ENCODE data around the gene GLOD5.
"Not testable (repeated sequence)": the region's sequence is repeated elsewhere in the genome, so short reads cannot be mapped to it uniquely, and the experiment has no call there.

GLOD5 gene

DNA sequence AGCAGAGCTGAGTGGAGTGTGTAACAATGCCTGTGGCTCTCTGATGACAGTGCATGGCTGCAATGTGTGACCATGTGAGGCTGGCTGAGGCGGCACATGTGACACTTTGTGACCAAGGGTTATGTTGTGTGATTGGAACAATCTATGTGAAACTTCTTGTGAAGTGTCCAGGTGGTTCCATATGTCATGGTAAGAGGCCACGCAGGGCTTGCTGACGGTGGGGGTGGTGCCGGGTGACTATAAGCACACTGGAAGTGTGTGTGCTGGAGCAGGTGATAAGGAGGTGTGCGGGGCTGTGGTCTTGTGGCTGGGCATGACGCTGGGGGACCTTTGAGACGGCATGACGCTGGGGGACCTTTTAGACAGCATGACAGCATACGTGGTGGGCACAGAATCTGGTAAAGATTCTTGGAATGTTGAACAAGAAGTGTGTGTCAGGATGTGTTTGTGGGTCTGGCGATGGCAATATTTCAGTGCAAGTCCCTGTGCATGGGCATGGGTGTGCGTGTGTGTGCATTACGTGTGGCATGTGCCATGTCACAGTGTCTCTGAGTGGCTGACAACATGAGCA, 32.9 kb downstream of the GLOD5 start:
- DNase-seq (ENCODE audit: low spot score) = no peak

DNA sequence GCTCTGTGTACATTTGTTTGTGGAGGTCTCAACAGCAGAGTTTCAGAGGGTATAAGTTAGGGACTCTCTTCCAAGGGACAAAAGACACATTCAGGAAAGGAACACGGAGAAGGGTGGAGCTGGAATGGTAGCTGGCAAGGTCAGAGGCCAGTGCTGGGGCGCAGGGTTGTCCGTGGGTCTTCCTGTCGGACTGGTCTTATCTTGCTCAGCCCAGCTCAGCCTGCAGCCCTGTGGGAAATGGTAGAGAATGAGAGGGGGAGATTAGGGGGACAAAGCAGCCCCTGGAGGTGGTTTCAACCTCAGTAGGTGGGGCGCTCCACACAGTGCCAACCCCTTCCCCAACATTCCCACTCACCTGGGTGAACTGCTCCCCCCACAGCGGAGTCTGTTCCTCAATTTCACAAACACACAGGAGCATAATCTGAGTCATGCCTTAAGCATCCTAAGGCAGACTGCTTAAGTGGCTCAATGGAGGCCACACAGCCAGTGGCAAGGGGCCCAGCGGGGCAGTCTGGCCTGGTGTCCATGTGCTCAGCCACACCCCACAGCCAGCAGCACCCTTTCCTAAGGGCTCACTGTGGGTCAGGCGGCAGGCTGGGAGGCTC, 33.5 kb downstream of the GLOD5 start:
- DNase-seq (ENCODE audit: low spot score) = no peak

DNA sequence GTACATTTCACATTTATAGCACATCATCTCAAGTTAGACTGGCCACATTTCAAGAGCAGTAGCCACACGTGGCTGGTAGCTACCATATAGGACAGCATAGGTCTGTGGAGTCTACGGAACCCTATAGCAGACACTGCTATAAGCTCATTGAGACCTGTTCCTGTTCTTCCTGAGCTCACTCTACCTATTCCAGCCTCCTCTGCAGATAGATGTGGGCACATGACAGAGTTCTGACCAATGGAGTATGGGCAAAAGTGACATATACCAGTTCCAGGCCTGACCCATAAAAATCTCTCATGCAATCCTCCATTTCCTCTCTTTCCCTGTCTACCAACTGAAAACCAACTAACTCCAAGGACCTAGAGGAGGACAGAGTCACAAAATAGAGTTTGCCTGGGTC, 36.8 kb downstream of the GLOD5 start:
- DNase-seq (ENCODE audit: low spot score) = no peak

DNA sequence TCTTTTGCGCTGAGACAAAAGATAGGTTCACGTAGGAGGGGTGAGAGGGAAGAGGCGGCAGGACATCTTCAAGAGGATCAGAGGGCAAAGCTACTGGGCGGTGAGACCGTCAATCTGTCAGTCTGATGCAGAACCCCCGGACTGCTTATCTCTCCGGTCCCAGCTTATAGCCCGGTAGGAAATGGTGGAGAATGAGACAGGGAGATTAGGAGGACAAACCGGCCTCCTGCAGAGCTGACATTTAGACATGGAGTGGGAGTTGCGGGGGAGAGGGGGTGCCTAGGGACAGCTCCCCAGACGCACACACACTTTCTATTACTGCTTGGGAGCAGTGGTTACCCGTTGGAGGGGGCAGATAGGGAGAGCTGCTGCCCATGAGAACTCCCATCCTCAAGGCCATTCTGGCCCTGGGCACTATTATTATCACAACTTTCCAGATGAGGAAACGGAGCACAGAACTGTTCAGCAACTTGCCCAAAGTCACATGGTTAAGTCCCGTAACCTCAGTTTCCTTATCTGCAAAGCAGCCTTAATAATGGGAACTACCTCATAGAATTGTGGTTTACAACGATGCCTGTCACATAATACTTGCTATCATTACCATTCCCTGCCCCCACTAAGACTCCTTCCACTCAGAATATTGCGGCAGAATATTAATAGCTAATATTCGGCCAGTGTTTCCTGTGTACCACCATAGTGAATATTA, 39.2 kb downstream of the GLOD5 start:
- no peak for DNase-seq (ENCODE audit: low spot score)

DNA sequence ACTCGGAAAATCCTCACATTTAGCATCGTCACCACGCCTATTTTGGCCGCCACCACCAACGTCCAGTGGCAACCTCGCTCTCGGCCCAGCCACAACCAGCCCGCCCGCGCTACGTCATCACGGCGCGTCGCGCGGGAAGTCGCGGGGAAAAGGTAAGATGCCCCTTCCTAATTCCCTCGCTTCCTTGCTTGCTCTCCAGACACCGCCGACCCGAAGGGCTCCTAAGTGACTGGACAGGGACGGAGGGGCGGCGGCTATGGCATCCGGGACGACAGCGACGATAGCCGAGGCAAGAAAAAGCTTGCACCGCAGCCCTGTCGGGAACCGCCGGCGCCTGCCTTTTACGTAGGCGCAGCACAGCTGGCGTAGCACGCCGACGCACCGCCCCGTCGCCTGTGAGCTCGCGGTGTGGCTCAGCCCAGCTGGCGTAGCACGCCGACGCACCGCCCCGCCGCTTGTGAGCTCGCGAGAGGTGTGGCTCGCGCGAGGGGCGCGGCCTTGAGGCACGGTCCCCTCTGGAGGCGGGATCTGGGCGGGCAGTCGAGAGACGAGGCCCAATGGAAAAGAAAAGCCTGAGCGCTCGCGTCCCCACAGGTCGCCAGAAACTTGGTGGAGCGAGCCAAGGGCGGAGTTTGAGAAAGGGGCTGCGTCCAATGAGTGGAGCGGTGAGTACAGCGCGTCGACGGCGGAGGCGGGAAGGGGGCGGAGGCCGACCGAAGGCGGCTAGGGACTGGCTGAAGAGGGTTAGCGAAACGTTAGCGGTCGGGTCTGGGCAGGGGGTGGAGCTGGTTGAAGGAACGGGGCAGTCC, 39.9 kb downstream of the GLOD5 start, which contains the start of gene HDAC6:
Gene HDAC6 (plus strand): TSS at position 788 of the 809 bp plus-strand sequence. CDS start 626 bp downstream, outside the sequence.
- DNase-seq (ENCODE audit: low spot score) = peak; percentile 92

DNA sequence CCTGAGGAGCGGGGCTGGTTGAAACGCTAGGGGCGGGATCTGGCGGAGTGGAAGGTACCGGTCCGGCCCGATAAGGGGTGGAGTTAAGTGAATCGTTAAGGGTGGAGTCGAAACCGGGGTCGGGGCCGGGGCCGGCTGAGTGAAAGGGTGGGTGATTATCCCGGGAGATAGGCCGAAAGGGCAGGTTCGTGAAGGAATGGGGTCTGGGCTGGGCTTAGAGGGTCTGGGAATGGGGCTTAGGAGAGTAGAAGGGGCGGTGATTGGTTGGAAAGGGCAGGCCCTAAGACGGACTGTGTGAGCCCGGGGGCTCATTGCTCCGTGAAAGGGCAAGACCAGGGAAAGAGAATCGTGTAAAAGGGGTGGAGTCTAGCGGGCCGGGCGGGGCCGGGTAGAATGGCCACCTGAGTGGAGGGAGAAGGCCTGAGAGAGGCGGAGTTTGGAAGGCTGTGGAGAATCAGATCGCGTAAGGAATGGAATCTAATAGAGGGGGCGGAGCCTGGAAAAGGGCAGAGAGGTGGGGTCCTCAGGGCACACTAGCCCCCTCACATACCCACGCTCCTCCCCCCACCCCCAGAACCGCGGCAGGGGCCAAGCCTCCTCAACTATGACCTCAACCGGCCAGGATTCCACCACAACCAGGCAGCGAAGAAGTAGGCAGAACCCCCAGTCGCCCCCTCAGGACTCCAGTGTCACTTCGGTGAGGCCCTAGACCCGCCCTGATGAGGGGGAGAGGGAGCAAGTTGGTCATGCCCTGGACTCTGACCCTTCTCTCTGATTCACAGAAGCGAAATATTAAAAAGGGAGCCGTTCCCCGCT, 40.8 kb downstream of the GLOD5 start:
- DNase-seq (ENCODE audit: low spot score) = peak; percentile 73

DNA sequence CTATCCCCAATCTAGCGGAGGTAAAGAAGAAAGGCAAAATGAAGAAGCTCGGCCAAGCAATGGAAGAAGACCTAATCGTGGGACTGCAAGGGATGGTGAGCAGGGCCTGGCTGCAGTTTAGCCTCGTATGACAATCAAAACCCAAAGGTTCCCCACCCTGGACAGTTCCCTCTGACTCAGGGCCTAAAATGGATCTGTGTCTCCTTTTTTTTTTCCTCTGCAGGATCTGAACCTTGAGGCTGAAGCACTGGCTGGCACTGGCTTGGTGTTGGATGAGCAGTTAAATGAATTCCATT, 41.3 kb downstream of the GLOD5 start:
- DNase-seq (ENCODE audit: low spot score) = no peak

DNA sequence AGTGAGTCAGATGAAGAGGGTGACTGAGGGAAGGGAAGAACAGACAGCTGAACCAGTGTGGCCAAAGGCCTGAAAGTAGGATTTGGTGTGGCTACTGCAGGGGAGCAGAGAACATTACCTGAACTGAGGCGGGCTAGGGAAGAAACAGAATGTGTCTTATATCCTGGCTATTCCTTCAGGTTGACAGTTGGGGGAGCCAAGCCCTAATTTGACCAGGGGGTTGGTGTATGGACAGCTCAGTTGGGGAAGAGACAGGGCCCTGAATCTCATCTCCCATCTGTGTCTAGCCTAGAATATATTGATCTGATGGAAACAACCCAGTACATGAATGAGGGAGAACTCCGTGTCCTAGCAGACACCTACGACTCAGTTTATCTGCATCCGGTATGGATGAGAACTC, 44.5 kb downstream of the GLOD5 start:
- DNase-seq (ENCODE audit: low spot score) = no peak

DNA sequence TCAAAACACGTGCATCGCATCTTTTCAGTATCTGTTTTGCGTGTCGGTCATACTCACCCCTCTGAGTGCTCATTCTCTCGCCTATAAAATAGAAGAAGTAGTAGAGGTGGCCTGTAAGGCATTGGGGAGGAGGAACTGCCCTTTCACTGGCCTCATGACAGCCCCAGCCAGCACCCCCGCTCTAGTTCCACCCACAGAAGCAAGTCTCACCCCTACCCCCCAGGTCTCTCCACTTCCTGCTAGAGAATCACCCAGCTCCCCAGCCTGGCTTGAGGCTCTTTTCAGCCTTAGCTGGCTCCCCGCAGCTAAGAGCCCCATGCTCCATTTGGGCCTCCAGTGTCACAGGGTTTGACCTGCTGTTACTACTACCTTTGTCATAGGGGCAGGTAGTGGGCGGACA, 52.1 kb downstream of the GLOD5 start:
- no peak for DNase-seq (ENCODE audit: low spot score)

DNA sequence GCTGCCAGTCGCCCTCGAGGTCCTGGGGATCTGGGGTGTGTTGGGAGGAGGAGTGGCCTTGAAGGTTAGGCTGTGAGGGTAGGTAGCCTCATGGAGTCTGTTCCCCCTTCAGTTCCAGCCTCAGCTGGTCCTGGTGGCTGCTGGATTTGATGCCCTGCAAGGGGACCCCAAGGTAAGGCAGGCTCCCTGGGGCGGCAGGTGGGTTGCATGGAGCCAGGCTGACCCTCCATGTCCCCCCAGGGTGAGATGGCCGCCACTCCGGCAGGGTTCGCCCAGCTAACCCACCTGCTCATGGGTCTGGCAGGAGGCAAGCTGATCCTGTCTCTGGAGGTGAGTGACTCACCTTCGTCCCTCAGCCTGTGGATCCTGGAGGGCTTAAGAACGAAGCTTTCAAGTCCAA, 53.2 kb downstream of the GLOD5 start:
- no peak for DNase-seq (ENCODE audit: low spot score)

DNA sequence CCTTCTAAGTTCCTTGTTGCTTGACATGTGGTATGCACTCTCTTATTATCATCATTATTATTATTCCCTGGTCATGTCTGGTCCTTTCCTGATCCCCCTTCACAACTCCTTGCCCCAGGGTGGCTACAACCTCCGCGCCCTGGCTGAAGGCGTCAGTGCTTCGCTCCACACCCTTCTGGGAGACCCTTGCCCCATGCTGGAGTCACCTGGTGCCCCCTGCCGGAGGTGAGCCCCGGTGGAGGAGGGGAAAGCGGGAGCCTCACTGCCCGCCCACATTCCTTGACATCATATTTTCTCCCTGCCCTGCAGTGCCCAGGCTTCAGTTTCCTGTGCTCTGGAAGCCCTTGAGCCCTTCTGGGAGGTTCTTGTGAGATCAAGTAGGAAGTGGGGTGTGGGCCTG, 53.7 kb downstream of the GLOD5 start:
- DNase-seq (ENCODE audit: low spot score) = no peak

DNA sequence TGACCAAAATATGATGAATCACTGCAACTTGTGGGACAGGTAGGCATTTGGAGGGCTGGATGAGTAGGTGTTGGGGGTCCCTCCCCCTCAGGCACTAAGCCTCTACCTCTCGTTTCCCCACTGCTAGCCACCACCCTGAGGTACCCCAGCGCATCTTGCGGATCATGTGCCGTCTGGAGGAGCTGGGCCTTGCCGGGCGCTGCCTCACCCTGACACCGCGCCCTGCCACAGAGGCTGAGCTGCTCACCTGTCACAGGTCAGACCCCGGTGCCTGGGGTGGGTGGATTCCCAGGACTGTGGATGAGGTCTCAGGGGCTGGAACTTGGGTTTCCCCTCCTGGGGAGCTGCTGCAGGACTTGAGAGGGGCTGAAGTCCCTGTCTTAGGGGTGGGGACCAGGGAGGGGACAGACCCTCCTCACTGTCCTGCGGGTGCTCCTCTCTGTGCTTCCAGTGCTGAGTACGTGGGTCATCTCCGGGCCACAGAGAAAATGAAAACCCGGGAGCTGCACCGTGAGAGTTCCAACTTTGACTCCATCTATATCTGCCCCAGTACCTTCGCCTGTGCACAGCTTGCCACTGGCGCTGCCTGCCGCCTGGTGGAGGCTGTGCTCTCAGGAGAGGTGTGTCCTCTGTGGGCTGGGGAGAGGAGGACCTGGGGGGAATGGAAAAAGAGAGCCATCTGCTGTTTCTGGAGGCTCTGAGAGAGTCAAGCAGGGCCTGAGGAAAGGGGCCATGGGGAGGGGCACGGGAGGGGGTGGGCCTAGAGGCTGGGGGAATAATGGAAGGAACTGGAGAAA, 54.7 kb downstream of the GLOD5 start:
- DNase-seq (ENCODE audit: low spot score) = no peak

DNA sequence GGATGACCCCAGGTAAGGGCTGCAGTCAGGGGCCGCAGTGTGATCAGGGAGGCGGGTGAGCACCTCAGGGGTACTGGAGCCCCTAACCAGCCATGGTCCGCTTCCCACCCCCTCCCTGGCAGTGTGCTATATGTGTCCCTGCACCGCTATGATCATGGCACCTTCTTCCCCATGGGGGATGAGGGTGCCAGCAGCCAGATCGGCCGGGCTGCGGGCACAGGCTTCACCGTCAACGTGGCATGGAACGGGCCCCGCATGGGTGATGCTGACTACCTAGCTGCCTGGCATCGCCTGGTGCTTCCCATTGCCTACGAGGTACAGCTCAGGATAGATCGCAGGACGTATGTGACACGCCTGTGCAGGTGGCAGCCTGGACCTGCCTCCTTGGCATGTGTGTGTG, 56.6 kb downstream of the GLOD5 start:
- no peak for DNase-seq (ENCODE audit: low spot score)

DNA sequence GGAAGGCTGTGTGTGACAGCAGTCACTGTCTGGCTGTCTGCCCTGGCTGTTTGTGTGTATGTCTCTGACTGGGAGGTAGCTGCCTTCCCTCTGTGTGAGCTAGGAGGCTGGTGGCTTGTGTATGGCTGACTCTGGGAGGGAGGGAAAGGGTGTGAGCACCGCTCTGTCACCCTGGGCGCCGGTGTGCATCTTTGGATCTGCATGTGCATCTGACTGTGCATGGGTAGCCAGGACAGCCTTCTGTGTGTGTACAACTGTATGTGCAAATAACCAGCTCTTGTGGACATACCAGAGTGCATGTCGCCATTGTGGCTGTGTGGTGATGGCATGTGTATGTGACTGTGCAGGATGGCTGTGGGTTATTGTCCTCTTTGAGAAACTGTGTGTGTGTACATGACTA, 57.3 kb downstream of the GLOD5 start:
- DNase-seq (ENCODE audit: low spot score) = no peak

DNA sequence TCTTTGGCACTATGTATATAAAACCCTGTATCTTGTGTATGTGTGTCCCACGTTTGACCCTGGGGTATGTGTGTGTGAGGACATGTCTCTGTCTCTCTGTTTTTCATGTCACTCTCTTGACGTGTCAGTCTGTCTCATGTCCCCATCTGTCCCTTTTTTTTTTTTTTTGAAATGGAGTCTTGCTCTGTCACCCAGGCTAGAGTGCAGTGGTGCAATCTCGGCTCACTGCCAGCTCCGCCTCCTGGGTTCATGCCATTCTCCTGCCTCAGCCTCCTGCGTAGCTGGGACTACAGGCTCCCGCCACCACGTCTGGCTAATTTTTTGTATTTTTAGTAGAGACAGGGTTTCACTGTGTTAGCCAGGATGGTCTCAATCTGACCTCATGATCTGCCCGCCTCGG, 57.8 kb downstream of the GLOD5 start:
- DNase-seq (ENCODE audit: low spot score) = not testable (repeated sequence)

DNA sequence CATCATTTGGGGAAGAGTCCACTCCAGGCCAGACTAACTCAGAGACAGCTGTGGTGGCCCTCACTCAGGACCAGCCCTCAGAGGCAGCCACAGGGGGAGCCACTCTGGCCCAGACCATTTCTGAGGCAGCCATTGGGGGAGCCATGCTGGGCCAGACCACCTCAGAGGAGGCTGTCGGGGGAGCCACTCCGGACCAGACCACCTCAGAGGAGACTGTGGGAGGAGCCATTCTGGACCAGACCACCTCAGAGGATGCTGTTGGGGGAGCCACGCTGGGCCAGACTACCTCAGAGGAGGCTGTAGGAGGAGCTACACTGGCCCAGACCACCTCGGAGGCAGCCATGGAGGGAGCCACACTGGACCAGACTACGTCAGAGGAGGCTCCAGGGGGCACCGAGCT, 61.5 kb downstream of the GLOD5 start:
- DNase-seq (ENCODE audit: low spot score) = no peak

All from LoVo (cell line).